Liver (tissue), 9 donors: ENCODE results near the gene CCNYL1. TPM values are rescaled to one million over a fixed set of nuclear protein-coding genes. Genes with fewer than 3 reads are reported as not detected.

ENCODE experiments used
- DNase-seq: peaks from one replicate; pipeline ENCODE4 v3.0.0-alpha.2; 2017; ENCODE audit warnings: low spot score
- H3K27ac ChIP-seq, 2 donors: one replicate each; pipeline ENCODE4 v1.7.0; 2013; ENCODE audit warnings: inconsistent platforms in 2 of 2, low read length in 2 of 2, control low read depth in 1 of 2, low read depth in 1 of 2, mild to moderate bottlenecking in 1 of 2
- H3K27me3 ChIP-seq, 4 donors: one replicate each; pipeline versions ENCODE4 v1.6.1 to v1.7.0; 2013; ENCODE audit warnings: low read length in 3 of 4, inconsistent platforms in 1 of 4, mild to moderate bottlenecking in 1 of 4, moderate library complexity in 1 of 4; ENCODE audit not compliant: control insufficient read depth in 4 of 4, insufficient read depth in 4 of 4
- H3K36me3 ChIP-seq, 4 donors: one replicate each; pipeline versions ENCODE4 v1.6.1 to v1.7.0; 2013; ENCODE audit warnings: low read length in 3 of 4, mild to moderate bottlenecking in 3 of 4, low read depth in 1 of 4, moderate library complexity in 1 of 4; ENCODE audit not compliant: control insufficient read depth in 4 of 4, insufficient read depth in 3 of 4
- H3K4me1 ChIP-seq, 4 donors: one replicate each; pipeline versions ENCODE4 v1.6.1 to v1.7.0; 2013; ENCODE audit warnings: low read length in 3 of 4, mild to moderate bottlenecking in 3 of 4, moderate library complexity in 1 of 4; ENCODE audit not compliant: control insufficient read depth in 4 of 4, insufficient read depth in 4 of 4
- H3K4me3 ChIP-seq, 3 donors: one replicate each; pipeline versions ENCODE4 v1.6.1 to v1.7.0; 2013; ENCODE audit warnings: low read length in 3 of 3, control low read depth in 1 of 3, low read depth in 1 of 3, mild to moderate bottlenecking in 1 of 3
- H3K9ac ChIP-seq, 2 donors: one replicate each; pipeline ENCODE4 v1.7.0; 2013; ENCODE audit warnings: low read length in 2 of 2, mild to moderate bottlenecking in 2 of 2, moderate library complexity in 2 of 2, control low read depth in 1 of 2, low read depth in 1 of 2
- H3K9me3 ChIP-seq, 4 donors: one replicate each; pipeline versions ENCODE4 v1.6.1 to v1.7.0; 2013; ENCODE audit warnings: low read length in 3 of 4; ENCODE audit not compliant: control insufficient read depth in 4 of 4
- EGR1 ChIP-seq, 2 donors: IDR thresholded peaks; 2 replicates each; pipeline ENCODE4 v1.6.1; 2016 to 2018; ENCODE audit warnings: antibody characterized with exemption in 2 of 2, low read depth in 2 of 2
- FOXA1 ChIP-seq: IDR thresholded peaks from 2 replicates; pipeline ENCODE4 v1.6.1; 2016; ENCODE audit warnings: antibody characterized with exemption
- GABPA ChIP-seq, 2 donors: IDR thresholded peaks in 1 of 2; conservative IDR thresholded peaks in 1 of 2; 2 replicates each; pipeline ENCODE4 v1.6.1; 2016; ENCODE audit warnings: antibody characterized with exemption in 2 of 2, mild to moderate bottlenecking in 1 of 2, moderate library complexity in 1 of 2
- HNF4A ChIP-seq, 2 donors: conservative IDR thresholded peaks; 2 replicates each; pipeline ENCODE4 v1.6.1; 2016; ENCODE audit warnings: antibody characterized with exemption in 2 of 2, mild to moderate bottlenecking in 2 of 2
- HNF4G ChIP-seq: IDR thresholded peaks from 2 replicates; pipeline ENCODE4 v1.6.1; 2016; ENCODE audit warnings: antibody characterized with exemption
- JUND ChIP-seq, 2 donors: IDR thresholded peaks; 2 replicates each; pipeline ENCODE4 v1.6.1; 2016; ENCODE audit warnings: antibody characterized with exemption in 2 of 2
- NR2F2 ChIP-seq: IDR thresholded peaks from 2 replicates; pipeline ENCODE4 v1.6.1; 2016; ENCODE audit warnings: antibody characterized with exemption
- RXRA ChIP-seq, 2 donors: IDR thresholded peaks; 2 replicates each; pipeline ENCODE4 v1.6.1; 2017 to 2018; ENCODE audit warnings: antibody characterized with exemption in 2 of 2, mild to moderate bottlenecking in 1 of 2
- SP1 ChIP-seq: IDR thresholded peaks from 2 replicates; pipeline ENCODE4 v1.6.1; 2018; ENCODE audit warnings: antibody characterized with exemption, mild to moderate bottlenecking
- TAF1 ChIP-seq: conservative IDR thresholded peaks from 2 replicates; pipeline ENCODE4 v1.6.1; 2016; ENCODE audit warnings: antibody characterized with exemption, mild to moderate bottlenecking
- YY1 ChIP-seq: IDR thresholded peaks from 2 replicates; pipeline ENCODE4 v1.6.1; 2016; ENCODE audit warnings: antibody characterized with exemption, mild to moderate bottlenecking
- WGBS: extraction: QIAGEN DNeasy Blood & Tissue Kit; methylation state at CpG from one replicate; pipeline ENCODE4 v1.1.7; 2013; 5-methylcytosine and 5-hydroxymethylcytosine counted together
- polyA plus RNA-seq, 2 donors: library from polyadenylated mRNA; stranded (reverse) in 1 of 2; unstranded in 1 of 2; fragments of 200-250 nt in 1 of 2; fragments of >200 nt in 1 of 2; fragmentation: Nextera tagmentation in 1 of 2; extraction: Ambion mirVana in 1 of 2; gene quantifications; one replicate each; pipeline versions ENCODE4 v1.2.1 to v1.2.3, GENCODE V29; 2013 to 2015
- total RNA-seq, 2 donors: library from RNA; depleted of rRNA; stranded (reverse); fragments of >200 nt; gene quantifications; one replicate each; pipeline ENCODE4 v1.2.3, GENCODE V29; 2014
- TF ChIP-seq, protein P1 (sequence below): IDR thresholded peaks from 2 replicates; pipeline ENCODE4 v1.6.1; 2016; ENCODE audit warnings: antibody characterized with exemption, mild to moderate bottlenecking
- TF ChIP-seq, protein P2 (sequence below): IDR thresholded peaks from 2 replicates; pipeline ENCODE4 v1.6.1; 2016; ENCODE audit warnings: antibody characterized with exemption
- TF ChIP-seq, protein P3 (sequence below): IDR thresholded peaks from 2 replicates; pipeline ENCODE4 v1.6.1; 2016; ENCODE audit warnings: antibody characterized with exemption
- TF ChIP-seq, protein P4 (sequence below): IDR thresholded peaks from 2 replicates; pipeline ENCODE4 v1.6.1; 2016; ENCODE audit warnings: antibody characterized with exemption
- TF ChIP-seq, protein P5 (sequence below): fragments of 150-350 bp; IDR thresholded peaks from 2 replicates; pipeline ENCODE4 v1.5.1; 2017; ENCODE audit warnings: improper control_type of control experiment, low read depth, low read length; ENCODE audit not compliant: missing input control
- donor health status: healthy.
- donor health status: healthy.
- donor health status: healthy.
- donor health status: healthy.
- donor health status: healthy.

CCNYL1 gene
- total and polyA plus RNA-seq, 4 donors: 5.8 to 9.3 (median 8.2) TPM

DNA sequence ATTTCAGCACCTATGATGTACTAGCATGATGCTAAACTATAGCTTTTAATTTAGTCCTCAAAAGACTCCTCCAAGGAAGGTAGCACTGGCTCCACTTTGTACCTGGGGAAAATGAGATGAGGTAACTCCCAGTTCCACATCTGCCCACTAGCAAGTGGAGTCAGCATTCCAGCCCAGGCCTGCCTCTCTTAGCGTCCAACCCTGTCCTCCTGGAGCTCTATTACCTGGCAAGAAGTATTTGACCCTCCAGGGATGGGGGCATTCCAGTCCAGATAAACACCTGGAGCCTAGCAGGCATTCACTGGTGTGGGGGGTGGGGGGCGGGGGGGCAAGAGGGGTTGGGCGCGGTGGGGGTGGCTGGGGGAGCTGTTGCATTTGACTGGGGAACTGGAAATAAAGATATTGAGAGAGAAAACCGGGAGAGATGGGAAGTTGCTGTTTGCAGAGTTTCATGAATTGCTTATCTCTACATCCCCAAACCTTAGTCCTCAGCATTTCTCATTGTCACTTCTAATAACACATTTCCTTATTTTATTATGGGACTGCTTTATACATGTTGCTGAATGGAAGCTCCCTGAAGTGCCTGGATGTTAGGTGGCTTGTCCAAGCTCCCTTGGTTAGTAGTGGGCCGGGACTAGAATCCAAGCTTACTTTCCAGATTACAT, 80.3 kb downstream of the CCNYL1 start:
- DNase-seq: no peak
- TF ChIP-seq, protein P1, sequence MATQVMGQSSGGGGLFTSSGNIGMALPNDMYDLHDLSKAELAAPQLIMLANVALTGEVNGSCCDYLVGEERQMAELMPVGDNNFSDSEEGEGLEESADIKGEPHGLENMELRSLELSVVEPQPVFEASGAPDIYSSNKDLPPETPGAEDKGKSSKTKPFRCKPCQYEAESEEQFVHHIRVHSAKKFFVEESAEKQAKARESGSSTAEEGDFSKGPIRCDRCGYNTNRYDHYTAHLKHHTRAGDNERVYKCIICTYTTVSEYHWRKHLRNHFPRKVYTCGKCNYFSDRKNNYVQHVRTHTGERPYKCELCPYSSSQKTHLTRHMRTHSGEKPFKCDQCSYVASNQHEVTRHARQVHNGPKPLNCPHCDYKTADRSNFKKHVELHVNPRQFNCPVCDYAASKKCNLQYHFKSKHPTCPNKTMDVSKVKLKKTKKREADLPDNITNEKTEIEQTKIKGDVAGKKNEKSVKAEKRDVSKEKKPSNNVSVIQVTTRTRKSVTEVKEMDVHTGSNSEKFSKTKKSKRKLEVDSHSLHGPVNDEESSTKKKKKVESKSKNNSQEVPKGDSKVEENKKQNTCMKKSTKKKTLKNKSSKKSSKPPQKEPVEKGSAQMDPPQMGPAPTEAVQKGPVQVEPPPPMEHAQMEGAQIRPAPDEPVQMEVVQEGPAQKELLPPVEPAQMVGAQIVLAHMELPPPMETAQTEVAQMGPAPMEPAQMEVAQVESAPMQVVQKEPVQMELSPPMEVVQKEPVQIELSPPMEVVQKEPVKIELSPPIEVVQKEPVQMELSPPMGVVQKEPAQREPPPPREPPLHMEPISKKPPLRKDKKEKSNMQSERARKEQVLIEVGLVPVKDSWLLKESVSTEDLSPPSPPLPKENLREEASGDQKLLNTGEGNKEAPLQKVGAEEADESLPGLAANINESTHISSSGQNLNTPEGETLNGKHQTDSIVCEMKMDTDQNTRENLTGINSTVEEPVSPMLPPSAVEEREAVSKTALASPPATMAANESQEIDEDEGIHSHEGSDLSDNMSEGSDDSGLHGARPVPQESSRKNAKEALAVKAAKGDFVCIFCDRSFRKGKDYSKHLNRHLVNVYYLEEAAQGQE: no peak
- TF ChIP-seq, protein P2, sequence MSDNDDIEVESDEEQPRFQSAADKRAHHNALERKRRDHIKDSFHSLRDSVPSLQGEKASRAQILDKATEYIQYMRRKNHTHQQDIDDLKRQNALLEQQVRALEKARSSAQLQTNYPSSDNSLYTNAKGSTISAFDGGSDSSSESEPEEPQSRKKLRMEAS: no peak
- TF ChIP-seq, protein P3, sequence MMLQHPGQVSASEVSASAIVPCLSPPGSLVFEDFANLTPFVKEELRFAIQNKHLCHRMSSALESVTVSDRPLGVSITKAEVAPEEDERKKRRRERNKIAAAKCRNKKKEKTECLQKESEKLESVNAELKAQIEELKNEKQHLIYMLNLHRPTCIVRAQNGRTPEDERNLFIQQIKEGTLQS: no peak
- TF ChIP-seq YY1: no peak
- TF ChIP-seq NR2F2: no peak
- Histone ChIP-seq H3K9me3 (no peaks in the 10 kb centered on the region), H3K4me3 (no peak overlapping the region), H3K9ac (no peak overlapping the region), H3K36me3 (no peaks in the 10 kb centered on the region), H3K4me1 (peaks cover 6 to 13% (median 11%) of the 10 kb centered on the region in 4 donors), H3K27me3 (no peaks in the 10 kb centered on the region), H3K27ac (no peak overlapping the region)
- WGBS: 69% methylated on average over 6 of the region's 6 CpGs

DNA sequence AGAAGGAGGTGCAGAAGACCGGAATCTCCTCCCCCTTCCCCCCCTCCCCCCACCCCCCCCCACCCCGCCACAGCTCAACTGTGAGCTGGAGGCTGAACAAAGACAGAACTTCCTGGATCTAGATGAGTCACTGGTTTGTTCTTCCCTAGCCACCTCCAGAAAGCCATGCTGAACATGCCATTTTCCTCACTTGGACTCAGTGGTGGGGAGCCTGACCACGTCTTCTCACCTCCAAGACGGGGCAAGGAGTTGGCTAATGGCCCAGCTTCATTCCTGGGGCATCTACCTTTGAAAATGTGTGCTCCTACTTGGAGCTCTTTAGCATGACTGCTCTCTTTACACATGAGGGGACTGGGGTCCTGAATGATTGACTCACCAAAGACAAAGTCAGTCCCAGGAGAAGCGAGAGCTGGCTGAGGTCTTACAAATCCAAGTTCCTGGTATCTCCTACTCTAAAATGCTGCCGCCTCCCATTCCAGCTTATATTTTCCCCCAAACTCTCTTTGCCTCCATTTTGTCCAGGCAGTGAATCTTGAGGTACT, 80.9 kb downstream of the CCNYL1 start:
- Histone ChIP-seq H3K9ac (no peak overlapping the region), H3K27ac (no peak overlapping the region), H3K9me3 (no peaks in the 10 kb centered on the region), H3K4me1 (peaks cover 7 to 17% (median 14%) of the 10 kb centered on the region in 4 donors), H3K36me3 (no peaks in the 10 kb centered on the region), H3K27me3 (no peaks in the 10 kb centered on the region), H3K4me3 (no peak overlapping the region)
- 66% methylated on average over 6 of the region's 6 CpGs for WGBS
- no peak for DNase-seq
- TF ChIP-seq, protein P1: no peak
- TF ChIP-seq, protein P4, sequence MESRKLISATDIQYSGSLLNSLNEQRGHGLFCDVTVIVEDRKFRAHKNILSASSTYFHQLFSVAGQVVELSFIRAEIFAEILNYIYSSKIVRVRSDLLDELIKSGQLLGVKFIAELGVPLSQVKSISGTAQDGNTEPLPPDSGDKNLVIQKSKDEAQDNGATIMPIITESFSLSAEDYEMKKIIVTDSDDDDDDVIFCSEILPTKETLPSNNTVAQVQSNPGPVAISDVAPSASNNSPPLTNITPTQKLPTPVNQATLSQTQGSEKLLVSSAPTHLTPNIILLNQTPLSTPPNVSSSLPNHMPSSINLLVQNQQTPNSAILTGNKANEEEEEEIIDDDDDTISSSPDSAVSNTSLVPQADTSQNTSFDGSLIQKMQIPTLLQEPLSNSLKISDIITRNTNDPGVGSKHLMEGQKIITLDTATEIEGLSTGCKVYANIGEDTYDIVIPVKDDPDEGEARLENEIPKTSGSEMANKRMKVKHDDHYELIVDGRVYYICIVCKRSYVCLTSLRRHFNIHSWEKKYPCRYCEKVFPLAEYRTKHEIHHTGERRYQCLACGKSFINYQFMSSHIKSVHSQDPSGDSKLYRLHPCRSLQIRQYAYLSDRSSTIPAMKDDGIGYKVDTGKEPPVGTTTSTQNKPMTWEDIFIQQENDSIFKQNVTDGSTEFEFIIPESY: no peak
- TF ChIP-seq JUND (IDR thresholded peaks at IDR 0.05): no peak
- TF ChIP-seq RXRA (IDR thresholded peaks at IDR 0.05): no peak
- no peak for TF ChIP-seq NR2F2
- no peak for TF ChIP-seq HNF4A (conservative IDR thresholded peaks at IDR 0.05)
- no peak for TF ChIP-seq HNF4G
- TF ChIP-seq EGR1 (IDR thresholded peaks at IDR 0.05; ENCODE audit: low read depth in 2 of 2): no peak
- no peak for TF ChIP-seq FOXA1
- TF ChIP-seq, protein P2: no peak
- no peak for TF ChIP-seq SP1
- TF ChIP-seq, protein P3: no peak
- no peak for TF ChIP-seq TAF1
- TF ChIP-seq, protein P5, sequence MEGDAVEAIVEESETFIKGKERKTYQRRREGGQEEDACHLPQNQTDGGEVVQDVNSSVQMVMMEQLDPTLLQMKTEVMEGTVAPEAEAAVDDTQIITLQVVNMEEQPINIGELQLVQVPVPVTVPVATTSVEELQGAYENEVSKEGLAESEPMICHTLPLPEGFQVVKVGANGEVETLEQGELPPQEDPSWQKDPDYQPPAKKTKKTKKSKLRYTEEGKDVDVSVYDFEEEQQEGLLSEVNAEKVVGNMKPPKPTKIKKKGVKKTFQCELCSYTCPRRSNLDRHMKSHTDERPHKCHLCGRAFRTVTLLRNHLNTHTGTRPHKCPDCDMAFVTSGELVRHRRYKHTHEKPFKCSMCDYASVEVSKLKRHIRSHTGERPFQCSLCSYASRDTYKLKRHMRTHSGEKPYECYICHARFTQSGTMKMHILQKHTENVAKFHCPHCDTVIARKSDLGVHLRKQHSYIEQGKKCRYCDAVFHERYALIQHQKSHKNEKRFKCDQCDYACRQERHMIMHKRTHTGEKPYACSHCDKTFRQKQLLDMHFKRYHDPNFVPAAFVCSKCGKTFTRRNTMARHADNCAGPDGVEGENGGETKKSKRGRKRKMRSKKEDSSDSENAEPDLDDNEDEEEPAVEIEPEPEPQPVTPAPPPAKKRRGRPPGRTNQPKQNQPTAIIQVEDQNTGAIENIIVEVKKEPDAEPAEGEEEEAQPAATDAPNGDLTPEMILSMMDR: no peak
- no peak for TF ChIP-seq GABPA (IDR thresholded peaks at IDR 0.05 in 1 of 2, conservative IDR thresholded peaks at IDR 0.05 in 1 of 2)
